Ishikawa (cell line): Measurements from ENCODE around the gene SRSF2.

Experiments
- CEBPB ChIP-seq: IDR thresholded peaks from 2 replicates; pipeline ENCODE4 v1.6.1; 2012
- CREB1 ChIP-seq: IDR thresholded peaks from 2 replicates; pipeline ENCODE4 v1.6.1; 2012; ENCODE audit warnings: low read depth
- EGR1 ChIP-seq: IDR thresholded peaks from 2 replicates; pipeline ENCODE4 v1.6.1; 2012
- EP300 ChIP-seq: IDR thresholded peaks from 2 replicates; pipeline ENCODE4 v1.6.1; 2012; ENCODE audit warnings: borderline replicate concordance
- FOXM1 ChIP-seq: IDR thresholded peaks from 2 replicates; pipeline ENCODE4 v1.6.1; 2012; ENCODE audit warnings: low read depth, borderline replicate concordance
- NFIC ChIP-seq: IDR thresholded peaks from 2 replicates; pipeline ENCODE4 v1.6.1; 2012
- RAD21 ChIP-seq: IDR thresholded peaks from 2 replicates; pipeline ENCODE4 v1.6.1; 2012; ENCODE audit warnings: low read depth
- REST ChIP-seq: IDR thresholded peaks from 2 replicates; pipeline ENCODE4 v1.6.1; 2012; ENCODE audit warnings: low read depth, mild to moderate bottlenecking
- TAF1 ChIP-seq: IDR thresholded peaks from 2 replicates; pipeline ENCODE4 v1.6.1; 2012; ENCODE audit warnings: low read depth, mild to moderate bottlenecking
- TCF12 ChIP-seq: IDR thresholded peaks from 2 replicates; pipeline ENCODE4 v1.6.1; 2012; ENCODE audit warnings: low read depth
- TEAD4 ChIP-seq: IDR thresholded peaks from 2 replicates; pipeline ENCODE4 v1.6.1; 2012
- USF1 ChIP-seq: IDR thresholded peaks from 2 replicates; pipeline ENCODE4 v1.6.1; 2012
- YY1 ChIP-seq: IDR thresholded peaks from 2 replicates; pipeline ENCODE4 v1.6.1; 2012; ENCODE audit warnings: low read depth
- ZBTB7A ChIP-seq: IDR thresholded peaks from 2 replicates; pipeline ENCODE4 v1.6.1; 2012; ENCODE audit warnings: low read depth
- TF ChIP-seq, protein P1 (sequence below): IDR thresholded peaks from 2 replicates; pipeline ENCODE4 v1.6.1; 2012

The SRSF2 gene

GRCh38 chr17:76736349-76737081, 616 bp downstream of the SRSF2 start:
- peak; percentile 73 for TF ChIP-seq TEAD4
- no peak for TF ChIP-seq FOXM1
- TF ChIP-seq ZBTB7A: no peak
- TF ChIP-seq REST: no peak
- TF ChIP-seq RAD21: no peak
- TF ChIP-seq CEBPB: no peak
- TF ChIP-seq NFIC: no peak
- peak; percentile 95 for TF ChIP-seq YY1
- TF ChIP-seq, protein P1, sequence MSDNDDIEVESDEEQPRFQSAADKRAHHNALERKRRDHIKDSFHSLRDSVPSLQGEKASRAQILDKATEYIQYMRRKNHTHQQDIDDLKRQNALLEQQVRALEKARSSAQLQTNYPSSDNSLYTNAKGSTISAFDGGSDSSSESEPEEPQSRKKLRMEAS: no peak; the same call in 1 of the 2 replicates
- TF ChIP-seq USF1: no peak
- peak; percentile 76 for TF ChIP-seq EGR1

GRCh38 chr17:76735586-76736348, 1.4 kb downstream of the SRSF2 start:
- TF ChIP-seq CEBPB: no peak

- TF ChIP-seq FOXM1 (no peak), CEBPB (no peak), TEAD4 (no peak), USF1 (no peak), EGR1 (no peak), NFIC (no peak), YY1 (no peak), TCF12 (no peak), ZBTB7A (no peak), TAF1 (no peak), REST (no peak), CREB1 (no peak), EP300 (no peak), RAD21 (no peak)
- TF ChIP-seq, protein P1: no peak
Observed at GRCh38 chr17:76735006-76735405, 2.1 kb downstream of the SRSF2 start.

DNA sequence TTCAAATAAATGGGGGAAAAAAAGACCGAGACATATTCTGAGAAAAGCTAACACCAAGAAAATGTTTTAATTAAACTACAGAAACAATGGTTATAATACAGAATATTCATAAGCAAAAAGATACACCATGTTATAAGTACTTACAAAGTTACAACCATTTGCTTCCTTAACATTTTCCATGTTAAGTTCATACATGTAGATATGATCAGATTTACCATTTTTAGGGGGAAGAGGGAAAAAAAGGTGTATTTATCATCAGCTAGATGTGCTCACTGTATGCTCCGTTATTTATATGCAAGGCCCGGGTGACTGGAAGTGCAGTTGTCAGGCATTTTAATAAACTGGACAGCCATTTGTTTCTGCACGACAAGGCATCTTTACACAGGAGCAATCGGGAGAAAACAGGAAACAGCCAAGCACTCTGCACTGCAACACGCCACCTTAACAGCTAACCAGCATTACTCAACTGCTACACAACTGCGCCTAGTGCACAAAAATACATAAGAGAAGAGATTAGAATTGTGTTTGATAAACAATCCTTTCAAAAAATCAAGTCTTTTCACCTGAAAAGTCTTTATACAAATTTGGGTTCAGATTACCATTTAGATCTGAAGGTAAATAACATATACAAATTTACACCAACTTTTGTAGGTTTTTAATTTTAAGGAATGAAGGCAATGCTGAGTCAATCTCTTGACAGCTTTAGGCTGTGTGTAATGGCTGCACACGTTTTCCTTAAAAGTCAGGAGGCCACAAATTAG, 2.9 kb downstream of the SRSF2 start:
- TF ChIP-seq TEAD4 (no peak), RAD21 (no peak), REST (no peak), TAF1 (no peak), USF1 (no peak), ZBTB7A (no peak), YY1 (no peak), NFIC (no peak), FOXM1 (no peak), CEBPB (no peak), CREB1 (no peak), EP300 (no peak), EGR1 (no peak), TCF12 (no peak)
- TF ChIP-seq, protein P1: no peak
